Endothelial cell of umbilical vein (primary cell): Measurements from ENCODE around the gene HIC1. TPM values are rescaled to one million over a fixed set of nuclear protein-coding genes. Genes with fewer than 3 reads are reported as not detected.

ENCODE experiments used
- BruUV-seq: library from RNA; stranded (reverse); fragments of 400-500 nt; replicated peaks from 2 replicates; lab custom pipeline; 2021; lab: Mats Ljungman, UMichigan
- CTCF ChIA-PET: fragments of 300-600, 350-600 bp; sonication (Branson Sonifier 250); formaldehyde crosslinking; loops from one replicate; lab custom pipeline; 2021; ENCODE audit warnings: antibody characterized with exemption, inconsistent platforms; lab: Charles Lee
- POLR2A ChIA-PET: fragments of 300-600, 350-600 bp; sonication (Branson Sonifier 250); formaldehyde crosslinking; loops from one replicate; lab custom pipeline; 2021; ENCODE audit warnings: antibody characterized with exemption, inconsistent platforms; lab: Charles Lee
- DNase-seq: peaks from one replicate; pipeline ENCODE4 v3.0.0-alpha.2; 2011; ENCODE audit warnings: low read depth, low spot score
- FAIRE-seq: peaks from 2 replicates; lab custom pipeline; 2011; peaks lifted over from hg19 to GRCh38; lab: Jason Lieb, UNC
- H2AFZ ChIP-seq: 2 replicates; pipeline ENCODE4 v1.6.0; 2012; ENCODE audit warnings: low read depth, low read length, control low read depth, inconsistent platforms
- H3K27ac ChIP-seq: 2 replicates; pipeline ENCODE4 v1.5.1; 2011; ENCODE audit warnings: low read depth, mild to moderate bottlenecking, control low read depth, low read length, moderate library complexity; ENCODE audit not compliant: insufficient read depth
- H3K27me3 ChIP-seq, 2 experiments: 2 replicates each; pipeline versions ENCODE4 v1.6.0 to v1.6.1; 2011; ENCODE audit warnings: low read length in 2 of 2, mixed read lengths in 1 of 2; ENCODE audit not compliant: control insufficient read depth in 2 of 2, insufficient read depth in 2 of 2
- H3K36me3 ChIP-seq, 2 experiments: 2 replicates in 1 of 2; 3 replicates in 1 of 2; pipeline ENCODE4 v1.5.1; 2011; ENCODE audit warnings: low read length in 2 of 2, mild to moderate bottlenecking in 1 of 2, moderate library complexity in 1 of 2; ENCODE audit not compliant: control insufficient read depth in 2 of 2, insufficient read depth in 2 of 2; ENCODE audit errors: extremely low read depth in 1 of 2
- H3K4me1 ChIP-seq: 3 replicates; pipeline ENCODE4 v1.5.1; 2011; ENCODE audit warnings: mild to moderate bottlenecking, low read length; ENCODE audit not compliant: control insufficient read depth, insufficient read depth; ENCODE audit errors: extremely low read depth
- H3K4me2 ChIP-seq: 2 replicates; pipeline ENCODE4 v1.6.1; 2011; ENCODE audit warnings: low read length, control low read depth, mixed read lengths; ENCODE audit not compliant: insufficient read depth
- H3K4me3 ChIP-seq, 3 experiments: fragments of 200-600 bp in 1 of 3; sonication (generic), shearing (Covaris generic) in 1 of 3; replicated peaks in 1 of 3; 2 replicates each; pipeline ENCODE4 v1.5.1; 2011 to 2016; ENCODE audit warnings: control low read depth in 3 of 3, low read length in 3 of 3, mild to moderate bottlenecking in 2 of 3, inconsistent platforms in 1 of 3, low read depth in 1 of 3, moderate library complexity in 1 of 3; ENCODE audit not compliant: insufficient read depth in 1 of 3
- H3K79me2 ChIP-seq: 2 replicates; pipeline ENCODE4 v1.6.0; 2012; ENCODE audit warnings: low read length, inconsistent platforms; ENCODE audit not compliant: control insufficient read depth, insufficient read depth
- H3K9ac ChIP-seq: replicated peaks from 2 replicates; pipeline ENCODE3; 2011; ENCODE audit warnings: low read length, control low read depth; ENCODE audit not compliant: insufficient read depth; ENCODE audit errors: extremely low read depth
- H3K9me1 ChIP-seq: replicated peaks from 3 replicates; pipeline ENCODE4 v1.6.0; 2011; ENCODE audit warnings: mild to moderate bottlenecking, low read length; ENCODE audit not compliant: control insufficient read depth, insufficient read depth; ENCODE audit errors: extremely low read depth
- H3K9me3 ChIP-seq: replicated peaks from 2 replicates; pipeline ENCODE4 v1.5.1; 2012; ENCODE audit warnings: low read length, inconsistent platforms; ENCODE audit not compliant: control insufficient read depth, insufficient read depth
- H4K20me1 ChIP-seq: replicated peaks from 2 replicates; pipeline ENCODE3; 2011; ENCODE audit warnings: mild to moderate bottlenecking, low read length; ENCODE audit not compliant: control insufficient read depth, insufficient read depth; ENCODE audit errors: extremely low read depth
- FOS ChIP-seq: IDR thresholded peaks from 2 replicates; pipeline ENCODE4 v1.6.1; 2011; ENCODE audit warnings: mild to moderate bottlenecking, low read length, moderate library complexity, borderline replicate concordance; ENCODE audit not compliant: insufficient read depth
- GATA2 ChIP-seq: IDR thresholded peaks from 2 replicates; pipeline ENCODE4 v1.7.0; 2011; ENCODE audit warnings: low read depth, mild to moderate bottlenecking, moderate library complexity, mixed read lengths, low read length; ENCODE audit not compliant: insufficient read length, insufficient read depth
- JUN ChIP-seq: IDR thresholded peaks from 2 replicates; pipeline ENCODE4 v1.6.1; 2011; ENCODE audit warnings: borderline replicate concordance, low read depth; ENCODE audit not compliant: insufficient read length, insufficient read depth
- MYC ChIP-seq: IDR thresholded peaks from one replicate; pipeline ENCODE4 v1.6.1; 2011; ENCODE audit warnings: mild to moderate bottlenecking, low read depth, low read length
- POLR2A ChIP-seq: IDR thresholded peaks from 2 replicates; pipeline ENCODE4 v1.6.1; 2012; ENCODE audit warnings: low read depth, mild to moderate bottlenecking, control low read depth, low read length
- POLR2AphosphoS5 ChIP-seq: IDR thresholded peaks from 2 replicates; pipeline ENCODE4 v1.6.1; 2012; ENCODE audit warnings: low read depth, mild to moderate bottlenecking, control low read depth, low read length, moderate library complexity; ENCODE audit not compliant: insufficient read depth
- dilution Hi-C: fragments of 300-500 bp; cut with MboI; formaldehyde crosslinking; loops from one replicate; pipeline ENCODE4 v1.15.0; 2019; ENCODE audit warnings: low sequenced_read_pairs; ENCODE audit not compliant: extremely low pct_ligation_motif_present
- intact Hi-C: fragments of 100-400 bp; cut with micrococcal nuclease; formaldehyde crosslinking; loops from one replicate; pipeline ENCODE4 v1.10.0; 2022
- polyA plus RNA-seq, 4 experiments: library from polyadenylated mRNA; depleted of rRNA in 3 of 4; stranded (reverse) in 3 of 4; unstranded in 1 of 4; fragments of >200 nt; gene quantifications; 2 replicates each; pipeline versions ENCODE4 v1.2.1 to v1.2.3, GENCODE V29; 2011 to 2012; ENCODE audit warnings: missing spikeins in 1 of 4
- total RNA-seq: library from RNA; stranded (reverse); gene quantifications from 2 replicates; pipeline ENCODE4 v1.2.3, GENCODE V29; 2021

HIC1 gene
- total and polyA plus RNA-seq, 2 donors (not counting 3 experiments of a cell fraction or from before 2014, with no cell fraction given): 18.2 to 35.5 TPM

DNA sequence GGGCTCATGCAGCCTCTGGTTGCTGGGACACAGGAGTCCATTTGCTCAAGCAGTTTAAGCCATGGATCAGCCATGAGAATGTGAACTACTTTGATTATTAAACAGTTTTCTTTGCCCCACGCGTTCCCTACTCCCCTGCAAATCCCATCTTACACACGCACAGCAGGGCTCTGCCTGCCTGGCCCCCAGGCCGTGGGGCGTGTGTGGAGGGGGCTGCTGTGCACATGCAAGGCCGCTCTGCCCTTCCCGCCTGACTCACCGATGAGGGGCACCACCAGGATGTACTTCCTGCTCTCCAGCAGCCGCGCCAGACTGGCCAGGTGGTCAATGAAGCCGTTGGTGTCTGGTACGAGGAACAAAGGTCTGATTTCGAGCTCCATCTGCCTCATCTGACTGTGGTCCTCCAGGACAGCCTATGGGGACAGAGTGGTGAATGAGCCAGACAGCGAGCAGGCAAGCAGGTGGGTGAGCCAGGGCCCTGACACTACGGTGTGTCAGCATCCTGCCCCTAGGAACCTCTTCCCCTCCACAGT, 13.7 kb downstream of the HIC1 start:
- no peak overlapping the region for H3K4me3 ChIP-seq
- H3K36me3 ChIP-seq: peaks cover 0 to 6% of the 10 kb centered on the region in 2 experiments
- peaks cover 70% of the 10 kb centered on the region for H3K4me1 ChIP-seq
- FAIRE-seq: peak; percentile 97
- no peak overlapping the region for H3K4me2 ChIP-seq
- no peaks in the 10 kb centered on the region for H4K20me1 ChIP-seq
- BruUV-seq: no TSS peak
- dilution Hi-C loops (no loop called here), intact Hi-C loops (loop anchor here (1.0 kb wide), 1 partner anchor 104 kb away; no protein-coding TSS in a partner anchor)
- no peaks in the 10 kb centered on the region for H3K27me3 ChIP-seq
- no peaks in the 10 kb centered on the region for H3K9me1 ChIP-seq
- H3K79me2 ChIP-seq: peaks cover 5% of the 10 kb centered on the region
- CTCF ChIA-PET: interaction anchor here (0.6 to 17.2 kb wide), 17 partner anchors 9 to 176 kb away, joined by 3 to 455 read pairs (median 5); partner anchors contain the start of gene HIC1
- no peak overlapping the region for H2AFZ ChIP-seq
- peak overlapping the region; percentile 78 for H3K27ac ChIP-seq
- TF ChIP-seq FOS: peak; percentile 50
- no peak for TF ChIP-seq GATA2
- TF ChIP-seq MYC: peak; percentile 71
- peak; percentile 80 for TF ChIP-seq POLR2AphosphoS5
- peak overlapping the region; percentile 30 for H3K9ac ChIP-seq
- POLR2A ChIA-PET: interaction anchor here (1.1 to 1.8 kb wide), 2 partner anchors 10 to 106 kb away, joined by 3 to 4 read pairs; no protein-coding TSS in a partner anchor
- peak; percentile 64 for DNase-seq
- H3K9me3 ChIP-seq: no peaks in the 10 kb centered on the region

DNA sequence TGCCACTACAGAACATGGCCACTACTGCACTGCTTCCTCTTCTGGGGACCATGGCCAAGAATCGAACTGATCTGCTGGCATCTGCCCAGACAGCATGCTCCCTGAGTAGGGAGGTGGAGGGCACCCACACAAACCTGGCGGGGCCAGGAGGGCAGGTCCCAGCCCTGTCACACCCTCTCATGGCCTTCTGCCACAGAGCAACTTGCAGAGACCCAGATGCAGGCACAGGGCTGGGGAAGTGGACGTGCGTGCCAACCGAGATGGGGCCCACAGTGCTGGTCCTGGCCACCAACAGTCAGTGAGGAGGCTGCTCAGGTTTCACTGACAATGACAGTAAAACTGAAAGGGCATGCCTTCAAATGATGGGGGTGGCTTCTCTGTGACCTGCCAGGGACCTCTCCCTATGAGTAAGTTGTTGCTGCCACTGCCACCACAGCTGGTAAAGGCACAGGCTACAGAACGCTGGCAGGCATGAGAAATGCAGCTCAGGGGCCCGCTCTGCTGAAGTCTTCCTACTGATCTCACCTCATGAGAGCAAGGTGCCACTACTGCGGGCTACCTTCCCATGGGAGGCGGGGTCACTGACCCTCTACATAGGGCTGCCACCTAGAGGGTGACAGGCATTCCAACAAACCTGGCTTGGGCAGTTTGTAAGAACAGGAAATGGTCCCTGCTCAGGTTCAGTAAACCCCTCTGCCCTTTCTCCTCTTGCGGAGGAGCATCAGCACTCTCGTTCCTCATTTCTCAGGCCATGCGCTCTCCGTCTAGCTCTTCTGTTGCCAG, 15.5 kb downstream of the HIC1 start:
- H3K9me1 ChIP-seq: no peaks in the 10 kb centered on the region
- H3K9ac ChIP-seq: peak overlapping the region; percentile 66
- H3K9me3 ChIP-seq: no peaks in the 10 kb centered on the region
- POLR2A ChIA-PET: no interaction called here
- no TSS peak for BruUV-seq
- no peaks in the 10 kb centered on the region for H4K20me1 ChIP-seq
- H3K79me2 ChIP-seq: peaks cover 3% of the 10 kb centered on the region
- dilution Hi-C loops (no loop called here), intact Hi-C loops (loop anchor here (1.0 kb wide), 1 partner anchor 15 kb away; no protein-coding TSS in a partner anchor)
- peaks cover 0 to 3% of the 10 kb centered on the region in 2 experiments for H3K36me3 ChIP-seq
- CTCF ChIA-PET: interaction anchor here (1.7 to 3.2 kb wide), 5 partner anchors 12 to 174 kb away, joined by 6 to 30 read pairs (median 16); partner anchors contain the start of gene HIC1
- H3K4me1 ChIP-seq: peaks cover 62% of the 10 kb centered on the region
- no peak overlapping the region for H3K4me3 ChIP-seq
- TF ChIP-seq POLR2AphosphoS5: no peak
- no peak for TF ChIP-seq POLR2A
- TF ChIP-seq MYC: no peak
- TF ChIP-seq JUN: no peak
- H3K27me3 ChIP-seq: no peaks in the 10 kb centered on the region
- FAIRE-seq: peak; percentile 66
- H3K4me2 ChIP-seq: no peak overlapping the region
- DNase-seq: no peak
- no peak overlapping the region for H2AFZ ChIP-seq
- H3K27ac ChIP-seq: peak overlapping the region; percentile 93
